GM18508 (cell line): ENCODE data around the gene IL17RB.
A peak's percentile ranks its signal among the peaks of the same experiment; 100 is the strongest.

Experiments used
- ATAC-seq: cut with Tn5 transposase; IDR thresholded peaks from one replicate; pipeline ENCODE4 v1.9.1; 2021; ENCODE audit warnings: moderate number of reproducible peaks; ENCODE audit not compliant: insufficient read depth, unreplicated experiment

Gene IL17RB

DNA sequence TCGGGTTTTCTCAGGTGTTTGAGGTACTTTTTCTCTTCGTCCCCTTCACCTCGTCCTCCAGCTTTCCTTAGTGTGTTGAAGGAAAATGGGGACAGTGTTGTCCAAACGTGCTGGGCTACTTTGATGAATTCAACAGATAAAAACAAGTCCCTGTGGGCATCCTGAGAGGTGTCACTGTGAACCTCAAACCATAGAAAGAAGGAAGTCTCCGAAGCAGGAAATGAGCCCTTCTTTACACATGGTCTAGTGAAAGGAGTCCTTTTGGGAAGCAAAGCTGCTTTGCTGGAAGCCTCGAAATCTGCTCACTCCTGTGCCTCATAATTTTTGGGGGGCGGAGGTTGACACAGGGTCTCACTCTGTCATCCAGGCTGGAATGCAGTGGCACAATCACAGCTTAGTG lies 10.6 kb downstream of the IL17RB start:
- no peak for ATAC-seq

DNA sequence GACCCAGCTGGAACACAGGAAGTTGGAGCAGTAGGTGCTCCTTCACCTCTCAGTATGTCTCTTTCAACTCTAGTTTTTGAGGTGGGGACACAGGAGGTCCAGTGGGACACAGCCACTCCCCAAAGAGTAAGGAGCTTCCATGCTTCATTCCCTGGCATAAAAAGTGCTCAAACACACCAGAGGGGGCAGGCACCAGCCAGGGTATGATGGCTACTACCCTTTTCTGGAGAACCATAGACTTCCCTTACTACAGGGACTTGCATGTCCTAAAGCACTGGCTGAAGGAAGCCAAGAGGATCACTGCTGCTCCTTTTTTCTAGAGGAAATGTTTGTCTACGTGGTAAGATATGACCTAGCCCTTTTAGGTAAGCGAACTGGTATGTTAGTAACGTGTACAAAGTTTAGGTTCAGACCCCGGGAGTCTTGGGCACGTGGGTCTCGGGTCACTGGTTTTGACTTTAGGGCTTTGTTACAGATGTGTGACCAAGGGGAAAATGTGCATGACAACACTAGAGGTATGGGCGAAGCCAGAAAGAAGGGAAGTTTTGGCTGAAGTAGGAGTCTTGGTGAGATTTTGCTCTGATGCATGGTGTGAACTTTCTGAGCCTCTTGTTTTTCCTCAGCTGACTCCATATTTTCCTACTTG lies 11.9 kb downstream of the IL17RB start:
- no peak for ATAC-seq

DNA sequence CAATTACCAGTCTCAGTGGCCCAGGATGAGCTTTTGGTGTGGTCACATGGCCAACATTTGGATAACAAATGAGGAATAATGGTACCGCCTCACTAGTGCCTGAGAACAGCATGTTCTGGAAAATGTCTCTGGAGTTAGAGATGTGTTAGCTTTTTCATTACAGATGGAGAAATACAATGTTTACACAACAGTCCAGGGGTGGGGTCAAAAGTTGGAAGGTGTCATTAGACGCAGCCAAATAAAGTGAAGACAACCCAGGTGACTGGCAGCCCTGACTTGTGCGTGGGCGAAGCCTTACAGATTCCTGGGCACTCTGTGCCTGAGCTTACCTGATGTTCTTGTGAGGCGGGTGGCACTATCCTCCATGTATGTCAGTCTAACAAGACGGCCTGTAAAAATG lies 12.8 kb downstream of the IL17RB start:
- ATAC-seq: no peak

DNA sequence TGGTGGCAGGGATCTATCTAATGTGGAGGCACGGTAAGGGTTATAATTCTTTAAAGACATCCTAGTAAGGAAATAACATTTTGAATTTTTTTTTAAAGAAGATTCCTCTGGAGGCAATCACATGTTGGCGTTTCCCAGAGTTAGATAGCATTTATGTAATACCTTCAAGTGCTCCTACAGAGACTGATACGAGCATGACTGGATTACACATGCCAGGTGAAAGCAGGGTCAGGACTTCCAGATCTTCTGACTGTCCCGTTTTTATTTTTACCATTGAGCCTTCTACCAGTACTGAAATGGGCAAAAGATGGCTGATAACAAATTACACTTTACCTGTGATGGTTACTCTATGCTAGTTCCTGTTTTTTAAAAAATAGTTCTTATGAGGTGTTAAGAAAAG lies 13.8 kb downstream of the IL17RB start:
- no peak for ATAC-seq

DNA sequence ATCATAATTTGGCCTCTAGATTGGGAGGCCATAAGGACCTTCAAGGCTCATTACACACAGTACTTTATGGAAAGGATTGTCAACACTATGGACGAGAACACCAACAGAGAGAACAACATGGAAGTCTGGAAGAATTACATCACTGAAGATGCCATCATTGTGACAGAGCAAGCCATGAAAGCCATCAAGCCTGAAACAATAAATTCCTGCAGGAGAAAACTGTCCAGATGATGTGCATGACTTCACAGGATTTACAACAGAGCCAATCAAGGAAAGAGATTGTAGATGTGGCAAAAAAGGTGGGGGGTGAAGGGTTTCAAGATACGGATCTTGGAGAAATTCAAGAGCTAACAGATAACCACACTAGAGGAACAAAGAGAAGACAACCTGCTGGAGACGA lies 15.9 kb downstream of the IL17RB start:
- no peak for ATAC-seq

DNA sequence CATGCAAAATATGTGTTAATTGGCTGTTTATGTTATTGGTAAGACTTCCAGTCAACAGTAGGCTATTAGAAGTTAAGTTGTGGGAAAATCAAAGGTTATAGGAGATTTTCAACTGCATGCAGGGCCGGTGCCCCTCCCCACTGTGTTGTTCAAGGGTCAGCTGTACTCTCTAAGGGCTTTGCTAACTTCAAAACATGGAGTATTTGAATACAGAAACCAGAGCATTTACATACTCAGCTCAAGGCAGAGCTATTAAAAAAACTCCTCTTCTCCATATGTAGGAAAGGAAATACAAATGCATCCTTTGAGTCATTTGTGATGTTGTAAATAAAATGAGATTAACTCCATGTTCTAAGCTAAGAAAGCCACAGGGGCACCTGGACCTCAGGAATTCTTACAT lies 16.8 kb downstream of the IL17RB start:
- no peak for ATAC-seq

DNA sequence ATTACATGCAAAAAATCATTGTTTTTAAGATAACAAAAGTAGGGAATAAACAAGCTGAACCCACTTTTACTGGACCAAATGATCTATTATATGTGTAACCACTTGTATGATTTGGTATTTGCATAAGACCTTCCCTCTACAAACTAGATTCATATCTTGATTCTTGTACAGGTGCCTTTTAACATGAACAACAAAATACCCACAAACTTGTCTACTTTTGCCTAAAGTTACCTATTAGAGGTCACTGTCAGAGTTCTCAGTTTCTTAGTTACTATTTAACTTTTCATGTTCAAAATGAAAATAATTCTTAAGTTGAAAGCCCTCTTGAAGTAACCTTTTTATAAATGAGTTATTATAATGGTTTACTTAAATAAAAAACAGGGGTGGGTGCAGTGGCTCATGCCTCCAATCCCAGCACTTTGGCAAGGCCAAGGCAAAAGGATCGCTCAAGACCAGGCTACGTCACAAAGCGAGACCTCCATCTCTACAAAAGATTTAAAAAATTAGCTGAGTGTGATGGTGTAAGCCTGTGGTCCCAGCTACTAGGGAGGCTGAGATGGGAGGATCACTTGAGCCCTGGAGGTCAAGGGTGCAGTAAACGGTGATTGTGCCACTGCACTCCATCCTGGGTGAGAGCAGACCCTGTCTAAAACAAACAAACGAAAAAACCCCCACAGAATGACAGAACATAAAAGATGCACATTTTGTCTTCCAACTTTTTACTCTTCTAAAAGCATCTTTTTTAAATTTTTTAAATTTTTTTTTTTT lies 19.5 kb downstream of the IL17RB start:
- ATAC-seq: peak; percentile 58

DNA sequence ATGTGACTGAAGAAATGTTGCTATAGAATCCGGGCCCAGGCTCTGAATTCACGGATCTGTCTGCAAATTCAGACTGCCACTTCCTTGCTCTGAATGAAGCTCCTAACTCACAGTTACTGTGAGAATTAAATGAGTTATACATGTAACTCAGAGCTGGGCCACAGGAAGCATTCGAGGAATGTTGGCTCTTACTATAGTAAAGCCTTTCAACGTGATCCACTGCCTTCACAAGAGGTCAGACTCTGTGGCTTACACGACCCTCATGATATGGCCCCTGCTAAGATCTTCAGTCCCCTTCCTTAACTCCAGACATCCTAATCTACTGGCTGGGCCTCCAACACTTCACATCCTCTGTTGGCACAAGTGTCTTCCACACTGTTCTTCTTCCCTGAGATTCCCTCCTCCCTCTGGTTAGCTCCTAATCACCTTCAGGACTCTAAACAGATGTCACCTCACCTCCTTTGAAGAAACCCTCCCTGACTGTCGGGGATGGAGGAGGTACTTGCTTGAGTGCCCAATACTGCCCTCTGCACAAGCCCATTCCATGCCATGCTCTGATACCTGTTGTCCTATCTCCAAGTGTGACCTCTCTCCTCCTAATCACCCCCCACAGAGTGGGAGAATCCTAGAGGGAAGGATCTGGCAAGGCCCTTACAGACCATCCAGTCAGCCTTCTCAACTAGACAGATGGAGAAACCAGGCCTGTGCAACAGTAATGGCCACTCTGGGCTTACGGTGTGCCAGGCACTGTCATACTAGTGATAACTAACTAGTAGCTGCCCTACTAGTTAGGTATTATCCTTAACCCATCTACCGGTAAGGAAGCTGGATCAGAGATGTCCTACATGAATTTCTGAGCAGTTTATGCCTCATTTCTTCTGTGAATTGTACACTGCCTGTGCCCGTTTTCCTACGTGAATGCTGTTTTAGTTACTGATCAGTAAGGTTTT lies 34.3 kb downstream of the IL17RB start:
- no peak for ATAC-seq

DNA sequence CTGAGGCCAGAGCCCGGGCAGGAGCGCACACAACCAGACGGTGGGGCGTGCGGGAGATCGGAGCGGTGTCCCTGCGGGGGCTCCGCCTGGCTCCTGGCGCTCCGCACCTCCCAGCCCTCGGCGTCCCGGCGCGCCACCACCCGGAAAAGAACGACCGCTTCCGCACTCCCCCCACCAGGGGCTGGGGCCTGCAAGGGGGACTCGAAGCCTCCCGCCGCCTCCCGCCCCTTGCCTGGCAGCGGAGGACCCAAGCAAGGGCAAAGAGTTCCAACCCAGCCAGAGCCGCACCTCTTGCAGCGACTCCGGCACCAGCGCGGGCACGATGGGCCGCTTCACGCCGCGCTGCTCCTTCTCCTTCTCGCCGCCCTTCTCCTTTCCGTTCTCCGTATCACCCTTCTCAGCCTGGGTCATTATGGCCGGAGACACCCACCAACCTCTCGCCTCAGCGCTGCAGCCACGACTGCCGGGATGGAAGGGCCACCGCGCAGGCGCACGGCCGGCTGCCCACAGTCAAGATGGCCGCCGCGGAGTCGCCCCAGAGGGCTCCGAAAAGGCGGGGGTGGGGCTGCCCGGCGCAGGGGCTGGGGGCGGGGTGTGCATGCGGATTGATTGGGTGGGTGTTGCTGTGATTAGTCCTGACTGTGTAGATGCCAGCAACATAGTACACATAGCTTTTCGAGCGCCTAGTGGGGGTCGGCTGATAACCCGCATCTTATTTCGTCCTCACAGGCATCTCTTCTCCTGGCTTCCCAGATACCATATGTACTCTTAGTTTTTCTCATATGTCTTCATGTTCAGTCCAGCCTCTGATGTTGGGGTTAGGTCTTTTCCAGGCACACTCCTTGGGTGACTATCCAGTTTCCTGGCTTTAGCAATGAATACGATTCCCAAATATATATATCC lies 35.6 kb downstream of the IL17RB start, which contains the start of gene ACTR8:
ACTR8 (minus strand) TSS at position 462 of the 903 bp plus-strand sequence; CDS start at position 411, 51 bp downstream.
- peak; percentile 41 for ATAC-seq

DNA sequence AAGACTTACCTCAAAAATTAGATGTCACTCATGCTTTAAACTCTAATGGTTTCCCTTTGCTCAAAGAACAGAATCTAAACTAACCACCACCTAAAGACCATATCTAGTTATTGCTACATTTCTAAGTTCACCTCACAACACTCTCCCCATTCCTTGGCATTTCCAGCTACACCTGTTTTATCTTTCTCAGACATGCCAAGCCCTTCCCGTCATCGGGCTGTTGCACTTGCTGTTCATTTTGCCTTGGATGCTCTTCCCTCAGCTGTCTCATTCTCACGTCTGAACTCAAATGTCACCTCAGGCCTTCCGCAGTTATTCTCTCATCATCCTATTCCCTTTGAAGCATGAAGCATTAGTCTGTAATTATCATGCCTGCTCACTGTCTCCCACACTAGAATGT lies 36.6 kb downstream of the IL17RB start:
- ATAC-seq: no peak

DNA sequence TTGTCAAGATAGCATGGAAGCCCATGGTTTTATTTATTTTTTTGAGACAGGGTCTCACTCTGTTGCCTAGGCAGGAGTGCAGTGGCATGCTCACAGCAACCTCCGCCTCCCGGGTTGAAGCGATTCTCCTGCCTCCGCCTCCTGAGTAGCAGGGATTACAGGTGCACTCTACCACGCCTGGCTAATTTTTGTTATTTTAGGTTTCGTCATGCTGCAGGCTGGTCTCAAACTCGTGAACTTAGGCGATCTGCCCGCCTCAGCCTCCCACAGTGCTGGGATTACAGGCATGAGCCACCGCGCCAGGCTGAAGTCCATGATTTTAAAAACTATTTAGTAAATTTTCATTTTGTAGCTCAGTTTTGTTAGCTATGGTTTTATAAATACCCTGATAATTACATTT lies 38.3 kb downstream of the IL17RB start:
- no peak for ATAC-seq

DNA sequence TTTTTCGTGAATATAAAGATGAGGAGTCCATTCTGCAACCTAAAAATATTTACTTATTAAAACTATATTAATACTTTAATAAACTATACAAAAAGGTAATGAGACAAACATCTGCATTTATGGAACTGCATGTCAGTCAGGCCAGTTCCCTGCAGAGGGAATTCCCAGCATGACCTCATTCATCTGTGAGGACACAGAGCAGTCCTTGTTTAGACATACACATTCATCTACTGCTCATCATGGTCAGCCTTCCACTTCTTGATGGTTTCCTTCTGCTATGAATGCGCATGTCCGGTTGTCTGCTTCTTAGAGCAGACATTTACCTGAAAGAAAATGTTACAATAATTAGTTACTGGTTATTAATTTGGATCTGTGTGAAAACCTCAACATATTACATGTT lies 38.9 kb downstream of the IL17RB start:
- ATAC-seq: no peak

DNA sequence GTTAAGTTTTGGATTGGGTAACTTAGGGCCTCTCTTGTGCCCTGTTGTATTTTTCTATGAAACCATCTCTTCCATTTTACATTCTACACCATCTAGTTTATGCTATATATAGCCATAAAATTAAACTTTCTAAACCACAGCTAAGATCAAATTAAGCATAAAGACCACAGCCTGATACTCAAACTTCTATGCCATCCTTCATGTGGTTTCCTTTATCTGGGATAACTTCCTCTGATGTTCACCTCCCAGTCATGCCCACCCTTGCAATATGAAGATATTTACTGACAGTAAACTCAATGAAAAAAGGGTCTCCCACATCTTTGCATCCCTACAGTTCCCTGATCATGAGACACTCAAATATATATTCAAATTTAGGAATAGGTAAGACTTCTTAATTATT lies 41.1 kb downstream of the IL17RB start:
- no peak for ATAC-seq

DNA sequence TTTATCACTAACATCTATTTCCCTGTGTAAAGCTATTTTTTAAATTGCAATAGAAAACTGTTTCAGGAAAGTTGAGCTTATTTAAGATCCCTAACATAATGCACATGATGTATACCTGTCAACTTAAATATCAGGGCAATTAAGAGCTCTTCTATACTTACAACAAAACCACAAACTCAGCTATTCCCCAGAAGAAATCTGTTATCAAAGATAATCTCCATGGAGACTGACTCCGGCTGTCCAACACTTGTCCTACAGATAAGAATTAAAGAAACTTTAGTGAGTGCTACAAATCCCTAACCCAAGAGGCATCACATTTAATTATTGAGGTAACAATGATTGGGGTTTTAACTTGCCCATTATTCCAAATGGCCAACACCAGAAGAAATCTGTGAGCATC lies 41.9 kb downstream of the IL17RB start:
- ATAC-seq: no peak

DNA sequence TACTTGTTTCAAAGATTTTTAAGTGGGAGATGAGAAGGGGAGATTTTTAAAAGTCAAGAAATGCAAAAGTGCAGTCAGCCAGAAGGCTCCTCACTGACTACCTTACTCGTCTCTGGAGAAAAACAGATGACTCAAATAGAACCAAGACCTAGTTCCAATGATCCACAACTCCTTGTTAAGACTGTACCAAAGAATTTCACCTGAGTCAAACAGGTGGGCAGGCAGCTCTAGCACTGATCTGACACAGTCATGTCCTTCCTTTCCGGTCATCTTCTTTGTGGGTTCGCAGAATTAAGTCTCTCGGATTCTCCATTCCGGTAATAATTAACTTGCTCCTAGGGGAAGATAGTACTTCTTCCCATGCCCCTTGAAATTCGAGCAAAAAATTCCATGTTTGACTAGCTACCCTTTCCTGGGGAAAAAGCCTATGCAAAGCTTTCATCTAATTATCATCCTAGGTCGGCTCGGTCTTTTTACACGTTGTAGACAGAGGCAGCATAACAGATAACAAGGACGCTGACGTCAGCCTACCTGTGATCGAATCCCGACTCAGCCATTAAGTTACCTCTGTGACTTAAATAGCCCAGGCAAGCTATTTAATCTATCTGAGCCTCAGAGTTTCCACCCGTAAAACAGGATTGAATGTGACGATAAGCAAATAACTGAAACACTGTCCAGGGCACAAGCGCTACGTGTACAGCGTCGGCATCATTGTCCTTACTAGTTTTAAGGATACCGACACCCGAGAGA lies 44.5 kb downstream of the IL17RB start:
- ATAC-seq: no peak

DNA sequence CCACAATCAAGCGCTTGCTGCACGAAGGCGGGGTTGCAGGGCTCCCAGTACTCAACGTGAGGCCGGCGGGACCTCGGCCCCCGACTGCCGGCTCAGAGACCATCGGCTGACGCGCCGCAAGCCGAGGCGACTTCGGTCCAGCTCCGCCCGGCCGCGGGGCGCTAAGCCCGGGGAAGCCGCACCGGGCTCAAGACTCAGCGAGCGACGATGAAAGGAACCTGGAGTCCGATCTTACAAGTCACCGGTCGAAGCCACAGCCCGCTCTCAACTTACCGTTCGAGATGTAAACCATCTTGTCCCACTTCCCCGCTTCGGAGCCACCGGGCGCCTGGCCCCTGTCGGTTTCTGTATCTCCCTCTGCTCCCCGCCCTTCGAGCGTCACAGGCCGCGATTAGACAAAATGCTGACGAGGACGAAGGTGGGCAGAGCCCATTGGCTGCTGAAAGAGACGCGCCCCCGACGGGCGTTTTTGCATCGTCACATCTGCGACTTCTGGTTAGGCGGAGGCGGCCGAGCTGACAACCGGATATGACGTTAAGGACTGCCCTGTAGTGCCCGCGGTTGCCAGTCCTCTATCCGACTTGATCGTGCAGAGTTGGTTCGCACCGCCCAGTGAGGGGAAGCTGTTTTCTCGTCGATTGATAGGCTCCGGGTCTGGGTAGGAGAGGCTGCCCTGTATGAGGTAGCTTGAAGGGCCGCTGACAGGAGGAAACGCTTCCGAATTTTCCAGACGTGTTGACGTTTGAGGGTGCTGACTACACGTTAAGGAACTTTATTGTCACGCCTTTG lies 45.3 kb downstream of the IL17RB start, which contains the start of gene SELENOK:
SELENOK (minus strand) TSS at position 363 of the 789 bp plus-strand sequence.
- peak; percentile 93 for ATAC-seq

DNA sequence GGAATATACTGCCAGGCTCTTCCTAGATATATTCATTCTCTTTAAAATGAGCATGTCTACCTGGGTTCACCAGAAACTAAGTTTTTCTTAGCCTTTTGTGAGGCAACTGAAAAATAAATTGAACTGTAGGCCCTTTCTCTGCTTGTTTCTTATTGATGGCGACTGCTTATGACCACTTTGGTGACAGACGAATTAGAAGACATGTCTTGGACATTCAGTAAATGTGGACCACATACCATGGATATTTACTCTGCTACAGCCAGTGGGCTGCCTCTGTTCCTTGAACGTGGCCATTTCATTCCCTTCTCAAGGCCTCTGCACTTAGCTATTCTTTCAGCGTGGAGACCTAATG lies 45.9 kb downstream of the IL17RB start:
- ATAC-seq: no peak

DNA sequence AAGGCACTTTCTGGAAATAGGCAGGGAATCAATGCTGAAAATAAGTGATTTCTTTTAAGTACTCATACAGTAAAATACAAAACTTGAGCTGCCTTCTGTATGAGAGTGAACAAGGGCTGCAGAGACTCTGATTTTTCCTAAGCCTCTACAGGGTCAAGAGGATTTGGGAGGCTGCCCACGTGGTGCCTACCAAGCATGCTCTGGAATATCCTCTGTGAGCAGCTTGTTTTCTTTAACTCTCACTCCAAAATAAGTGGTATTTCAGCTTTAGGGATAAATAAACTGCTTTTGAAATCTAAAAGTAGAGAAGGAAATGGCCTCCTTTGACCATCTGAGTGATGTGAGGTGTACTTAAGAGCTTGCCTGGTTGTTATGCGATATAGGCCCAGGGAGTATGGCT lies 53.4 kb downstream of the IL17RB start:
- no peak for ATAC-seq
